IMR-90 (cell line): ENCODE measurements around the gene TNFRSF25. TPM values are rescaled to one million over a fixed set of nuclear protein-coding genes. Genes with fewer than 3 reads are reported as not detected.

Experiments
- ATAC-seq: fragments of 200-7000 bp; cut with Tn5 transposase; 2 replicates; pipeline ENCODE4 v1.9.1; 2020; ENCODE audit warnings: low read depth, mild to moderate bottlenecking, moderate library complexity
- BruUV-seq: library from RNA; stranded (reverse); fragments of 400-500 nt; replicated peaks from 2 replicates; lab custom pipeline; 2021; lab: Mats Ljungman, UMichigan
- CTCF ChIA-PET: fragments of 300-600 bp; formaldehyde crosslinking; extraction: SDS; loops from one replicate; lab custom pipeline; 2021; ENCODE audit warnings: antibody characterized with exemption; lab: Yijun Ruan, JAX
- POLR2A ChIA-PET: fragments of 300-600 bp; sonication (Branson Sonifier 250); formaldehyde crosslinking; loops from one replicate; lab custom pipeline; 2022; ENCODE audit warnings: antibody characterized with exemption; ENCODE audit not compliant: unreplicated experiment; lab: Charles Lee
- DNase-seq: peaks from one replicate; pipeline ENCODE4 v3.0.0; 2013
- H2AFZ ChIP-seq: replicated peaks from 2 replicates; pipeline ENCODE3; 2013; ENCODE audit warnings: low read length, mild to moderate bottlenecking; ENCODE audit not compliant: poor library complexity
- H2AK5ac ChIP-seq: 2 replicates; pipeline ENCODE4 v1.6.1; 2013; ENCODE audit warnings: low read depth, low read length, inconsistent platforms
- H2AK9ac ChIP-seq: replicated peaks from 2 replicates; pipeline ENCODE3; 2013; ENCODE audit warnings: mild to moderate bottlenecking, low read depth, low read length, moderate library complexity; ENCODE audit not compliant: poor library complexity
- H2BK120ac ChIP-seq: 2 replicates; pipeline ENCODE4 v1.6.1; 2013; ENCODE audit warnings: low read depth, low read length, inconsistent platforms
- H2BK15ac ChIP-seq: 3 replicates; pipeline ENCODE4 v1.6.1; 2013; ENCODE audit warnings: low read depth, low read length, inconsistent platforms
- H2BK20ac ChIP-seq: 2 replicates; pipeline ENCODE4 v1.6.1; 2013; ENCODE audit warnings: low read depth, mild to moderate bottlenecking, inconsistent platforms, low read length, moderate library complexity
- H2BK5ac ChIP-seq: 2 replicates; pipeline ENCODE4 v1.6.1; 2013; ENCODE audit warnings: mild to moderate bottlenecking, low read depth, low read length, inconsistent platforms; ENCODE audit not compliant: poor library complexity, severe bottlenecking
- H3K14ac ChIP-seq: replicated peaks from 2 replicates; pipeline ENCODE4 v1.6.1; 2013; ENCODE audit warnings: low read depth, low read length, inconsistent platforms
- H3K18ac ChIP-seq: 2 replicates; pipeline ENCODE4 v1.6.1; 2013; ENCODE audit warnings: low read depth, low read length, control low read depth
- H3K23ac ChIP-seq: 2 replicates; pipeline ENCODE4 v1.6.1; 2013; ENCODE audit warnings: low read depth, low read length, inconsistent platforms
- H3K27ac ChIP-seq: 2 replicates; pipeline ENCODE4 v1.5.1; 2013; ENCODE audit warnings: mild to moderate bottlenecking, control low read depth, low read length; ENCODE audit not compliant: insufficient read depth
- H3K27me3 ChIP-seq: 2 replicates; pipeline ENCODE4 v1.6.1; 2013; ENCODE audit warnings: low read length; ENCODE audit not compliant: control insufficient read depth, insufficient read depth
- H3K36me3 ChIP-seq: 2 replicates; pipeline ENCODE4 v1.6.1; 2013; ENCODE audit warnings: low read length, mixed read lengths; ENCODE audit not compliant: control insufficient read depth, insufficient read depth
- H3K4ac ChIP-seq: 2 replicates; pipeline ENCODE4 v1.6.1; 2013; ENCODE audit warnings: low read depth, low read length, inconsistent platforms
- H3K4me1 ChIP-seq: 2 replicates; pipeline ENCODE4 v1.6.1; 2013; ENCODE audit warnings: low read length, mixed read lengths; ENCODE audit not compliant: control insufficient read depth, insufficient read depth
- H3K4me2 ChIP-seq: 2 replicates; pipeline ENCODE4 v1.6.1; 2013; ENCODE audit warnings: low read depth, mild to moderate bottlenecking, control low read depth, low read length, moderate library complexity
- H3K4me3 ChIP-seq: 2 replicates; pipeline ENCODE4 v1.5.1; 2013; ENCODE audit warnings: low read depth, mild to moderate bottlenecking, control low read depth, low read length, moderate library complexity; ENCODE audit not compliant: insufficient read depth
- H3K56ac ChIP-seq: 2 replicates; pipeline ENCODE4 v1.6.1; 2013; ENCODE audit warnings: low read length, inconsistent platforms; ENCODE audit not compliant: insufficient read depth; ENCODE audit errors: extremely low read depth
- H3K79me1 ChIP-seq, 2 experiments: 2 replicates each; pipeline ENCODE4 v1.6.1; 2013; ENCODE audit warnings: low read length in 2 of 2, inconsistent platforms in 1 of 2, low read depth in 1 of 2
- H3K9ac ChIP-seq: 2 replicates; pipeline ENCODE4 v1.6.1; 2013; ENCODE audit warnings: low read depth, low read length, control low read depth
- H3K9me1 ChIP-seq: 2 replicates; pipeline ENCODE4 v1.6.1; 2013; ENCODE audit warnings: low read length, inconsistent platforms; ENCODE audit not compliant: insufficient read depth
- H3K9me3 ChIP-seq: 2 replicates; pipeline ENCODE4 v1.6.1; 2013; ENCODE audit warnings: low read length; ENCODE audit not compliant: control insufficient read depth, insufficient read depth
- H4K20me1 ChIP-seq: 2 replicates; pipeline ENCODE4 v1.6.1; 2013; ENCODE audit warnings: low read length, inconsistent platforms; ENCODE audit not compliant: insufficient read depth
- H4K5ac ChIP-seq: 2 replicates; pipeline ENCODE4 v1.6.1; 2013; ENCODE audit warnings: mild to moderate bottlenecking, low read depth, low read length, control low read depth
- H4K8ac ChIP-seq, 2 experiments: 2 replicates each; pipeline ENCODE4 v1.6.1; 2013; ENCODE audit warnings: low read depth in 2 of 2, low read length in 2 of 2, control low read depth in 1 of 2, inconsistent platforms in 1 of 2
- H4K91ac ChIP-seq: 2 replicates; pipeline ENCODE4 v1.6.1; 2013; ENCODE audit warnings: low read depth, low read length, inconsistent platforms; ENCODE audit not compliant: insufficient read depth
- BHLHE40 ChIP-seq: fragments of 150-350 bp; IDR thresholded peaks from 2 replicates; pipeline ENCODE4 v1.6.1; 2016; ENCODE audit warnings: mild to moderate bottlenecking, low read depth, low read length
- CHD1 ChIP-seq: IDR thresholded peaks from 2 replicates; pipeline ENCODE4 v1.6.1; 2012; ENCODE audit warnings: low read depth, low read length, improper control_type of control experiment
- FOS ChIP-seq: fragments of 150-350 bp; IDR thresholded peaks from 2 replicates; pipeline ENCODE4 v1.6.1; 2016; ENCODE audit warnings: low read depth, low read length
- NFE2L2 ChIP-seq: fragments of 150-350 bp; IDR thresholded peaks from 2 replicates; pipeline ENCODE4 v1.6.1; 2016; ENCODE audit warnings: low read depth, mild to moderate bottlenecking, low read length
- POLR2A ChIP-seq: IDR thresholded peaks from 2 replicates; pipeline ENCODE4 v1.6.1; 2012; ENCODE audit warnings: mild to moderate bottlenecking, low read depth, low read length
- RAD21 ChIP-seq: IDR thresholded peaks from 2 replicates; pipeline ENCODE4 v1.6.1; 2012; ENCODE audit warnings: low read length, improper control_type of control experiment
- RCOR1 ChIP-seq: IDR thresholded peaks from 2 replicates; pipeline ENCODE4 v1.6.1; 2012; ENCODE audit warnings: mild to moderate bottlenecking, low read length, improper control_type of control experiment; ENCODE audit not compliant: insufficient replicate concordance
- RFX5 ChIP-seq: IDR thresholded peaks from 2 replicates; pipeline ENCODE4 v1.8.0; 2012; ENCODE audit warnings: low read depth, mild to moderate bottlenecking, low read length, moderate library complexity
- SMC3 ChIP-seq: fragments of 150-350 bp; IDR thresholded peaks from 2 replicates; pipeline ENCODE4 v1.6.1; 2016; ENCODE audit warnings: low read depth, mild to moderate bottlenecking, antibody characterized with exemption, low read length, moderate library complexity
- WGBS, 2 experiments: methylation state at CpG; one replicate each; pipeline versions ENCODE4 v1.1.5 to v1.1.7; 2013; ENCODE audit warnings: missing lambda C conversion rate in 2 of 2; ENCODE audit not compliant: insufficient read length in 1 of 2; ENCODE audit errors: extremely low coverage in 2 of 2; 5-methylcytosine and 5-hydroxymethylcytosine counted together
- dilution Hi-C: fragments of 300-500 bp; cut with HindIII; formaldehyde crosslinking; loops from one replicate; pipeline ENCODE4 v1.14.3; 2018; ENCODE audit warnings: low sequenced_read_pairs; ENCODE audit not compliant: unreplicated experiment
- in situ Hi-C: fragments of 300-500 bp; cut with MboI; formaldehyde crosslinking; loops from 3 replicates; pipeline ENCODE4 v1.14.3; 2019; ENCODE audit warnings: low sequenced_read_pairs, inconsistent platforms, mixed read lengths
- intact Hi-C: fragments of 100-400 bp; cut with micrococcal nuclease; formaldehyde crosslinking; loops from 2 replicates; pipeline ENCODE4 v1.10.0; 2022
- polyA plus RNA-seq, 3 experiments: library from polyadenylated mRNA; depleted of rRNA; stranded (reverse); fragments of >200 nt; gene quantifications; 2 replicates each; pipeline ENCODE4 v1.2.3, GENCODE V29; 2012; ENCODE audit warnings: low replicate concordance in 1 of 3
- total RNA-seq: library from RNA; depleted of rRNA; stranded (reverse); fragments of >200 nt; gene quantifications from 2 replicates; pipeline ENCODE4 v1.2.3, GENCODE V29; 2012
- TF ChIP-seq, protein P1 (sequence below): fragments of 150-350 bp; IDR thresholded peaks from 2 replicates; pipeline ENCODE4 v1.6.1; 2016; ENCODE audit warnings: low read depth, mild to moderate bottlenecking, low read length, moderate library complexity, borderline replicate concordance
- TF ChIP-seq, protein P2 (sequence below): fragments of 150-350 bp; IDR thresholded peaks from 2 replicates; pipeline ENCODE4 v1.6.1; 2017; ENCODE audit warnings: mild to moderate bottlenecking, antibody characterized with exemption, low read length, low read depth

Gene TNFRSF25
- total and polyA plus RNA-seq, 2 of the 4 experiments (the other 2 are of a cell fraction), result 1.3 to 11.2 TPM

DNA sequence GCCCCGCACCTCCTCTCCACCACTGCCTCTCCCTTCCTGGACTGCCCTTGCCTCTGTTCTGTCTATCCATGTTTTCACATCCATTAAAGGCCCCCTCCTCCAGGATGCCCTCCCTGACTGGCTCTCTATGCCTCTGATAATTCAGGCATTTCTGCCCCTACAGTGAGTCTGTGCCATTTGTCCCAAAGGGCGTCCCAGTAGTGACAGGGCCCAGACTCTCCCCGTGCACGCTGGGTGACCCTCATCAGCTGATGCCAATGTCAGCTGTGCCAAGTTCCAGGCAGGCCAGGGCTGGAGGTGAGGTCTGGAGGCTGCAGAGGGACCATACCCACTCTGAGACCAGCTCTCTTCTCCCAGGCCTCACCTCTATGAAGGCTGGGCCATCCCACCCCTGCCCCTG, 28.7 kb upstream of the TNFRSF25 start:
- Histone ChIP-seq H2BK20ac (no peak overlapping the region), H3K14ac (no peak overlapping the region), H3K36me3 (no peaks in the 10 kb centered on the region), H3K27me3 (no peaks in the 10 kb centered on the region; the same call in 1 of the 2 replicates), H3K79me1 (peaks cover 0 to 15% of the 10 kb centered on the region in 2 experiments; a peak in 1 of 4 replicates), H2AK9ac (peak overlapping the region; percentile 42), H3K9ac (no peak overlapping the region), H3K9me1 (0 out of 2 replicates have a peak, but pooled peaks cover 2% of the 10 kb centered on the region), H4K91ac (no peak overlapping the region), H2BK15ac (no peak overlapping the region), H3K56ac (no peak overlapping the region), H2BK5ac (no peak overlapping the region), H3K27ac (no peak overlapping the region), H4K20me1 (peaks cover 2% of the 10 kb centered on the region; the same call in 1 of the 2 replicates), H2AK5ac (no peak overlapping the region), H3K4me2 (no peak overlapping the region), H3K4me3 (no peak overlapping the region), H3K4ac (no peak overlapping the region), H3K4me1 (peaks cover 19% of the 10 kb centered on the region), H3K23ac (no peak overlapping the region), H4K5ac (no peak overlapping the region), H2BK120ac (no peak overlapping the region), H2AFZ (peak overlapping the region; percentile 29), H3K9me3 (no peaks in the 10 kb centered on the region), H4K8ac (no peak overlapping the region), H3K18ac (no peak overlapping the region)
- intact Hi-C loops (loop anchor here (5.0 kb wide), 1 partner anchor 247 kb away; no protein-coding TSS in a partner anchor), dilution Hi-C loops (no loop called here), in situ Hi-C loops (loop anchor here (10.0 kb wide), 1 partner anchor 150 kb away; no protein-coding TSS in a partner anchor)
- ChIA-PET POLR2A (no interaction called here), CTCF (no interaction called here)
- no TSS peak for BruUV-seq
- no CpG with 5 or more reads among the region's 4 CpGs for WGBS, 2 experiments
- TF ChIP-seq NFE2L2, result no peak
- TF ChIP-seq SMC3, result no peak
- no peak for TF ChIP-seq FOS
- TF ChIP-seq BHLHE40, result no peak
- no peak for TF ChIP-seq RAD21
- TF ChIP-seq, protein P1, sequence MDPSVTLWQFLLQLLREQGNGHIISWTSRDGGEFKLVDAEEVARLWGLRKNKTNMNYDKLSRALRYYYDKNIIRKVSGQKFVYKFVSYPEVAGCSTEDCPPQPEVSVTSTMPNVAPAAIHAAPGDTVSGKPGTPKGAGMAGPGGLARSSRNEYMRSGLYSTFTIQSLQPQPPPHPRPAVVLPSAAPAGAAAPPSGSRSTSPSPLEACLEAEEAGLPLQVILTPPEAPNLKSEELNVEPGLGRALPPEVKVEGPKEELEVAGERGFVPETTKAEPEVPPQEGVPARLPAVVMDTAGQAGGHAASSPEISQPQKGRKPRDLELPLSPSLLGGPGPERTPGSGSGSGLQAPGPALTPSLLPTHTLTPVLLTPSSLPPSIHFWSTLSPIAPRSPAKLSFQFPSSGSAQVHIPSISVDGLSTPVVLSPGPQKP, result no peak
- TF ChIP-seq CHD1, result no peak
- TF ChIP-seq, protein P2, sequence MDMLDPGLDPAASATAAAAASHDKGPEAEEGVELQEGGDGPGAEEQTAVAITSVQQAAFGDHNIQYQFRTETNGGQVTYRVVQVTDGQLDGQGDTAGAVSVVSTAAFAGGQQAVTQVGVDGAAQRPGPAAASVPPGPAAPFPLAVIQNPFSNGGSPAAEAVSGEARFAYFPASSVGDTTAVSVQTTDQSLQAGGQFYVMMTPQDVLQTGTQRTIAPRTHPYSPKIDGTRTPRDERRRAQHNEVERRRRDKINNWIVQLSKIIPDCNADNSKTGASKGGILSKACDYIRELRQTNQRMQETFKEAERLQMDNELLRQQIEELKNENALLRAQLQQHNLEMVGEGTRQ, result no peak
- TF ChIP-seq RFX5, result no peak
- TF ChIP-seq POLR2A, result no peak
- no peak for TF ChIP-seq RCOR1
- DNase-seq, result no peak
- ATAC-seq, result no peak
